GM12872 (cell line): ENCODE data around the gene LRFN3.

Experiments used
- TF ChIP-seq, protein P1 (sequence below): IDR thresholded peaks from 3 replicates; pipeline ENCODE4 v1.5.1; 2011; ENCODE audit warnings: low read depth, mild to moderate bottlenecking, low read length, moderate library complexity; ENCODE audit not compliant: insufficient read depth

LRFN3 gene

DNA sequence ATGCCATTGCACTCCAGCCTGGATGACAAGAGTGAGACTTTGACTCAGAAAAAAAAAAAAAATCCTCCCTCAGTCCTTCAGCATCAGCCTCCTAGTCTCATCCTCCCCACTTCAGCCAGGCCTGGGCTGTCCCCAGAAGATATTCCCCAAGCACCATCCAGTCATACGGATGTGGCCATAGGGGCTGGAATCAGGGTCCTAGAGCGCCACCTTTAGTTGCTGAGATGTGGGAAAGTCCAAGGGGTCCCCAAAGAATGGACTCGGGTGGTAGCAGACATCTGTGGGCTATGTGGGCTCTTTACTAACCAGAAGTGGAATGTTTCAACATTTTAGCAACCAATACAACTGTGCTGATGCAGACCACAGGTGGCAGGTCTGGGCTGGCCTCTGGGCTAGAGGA, 25.0 kb upstream of the LRFN3 start:
- TF ChIP-seq, protein P1, sequence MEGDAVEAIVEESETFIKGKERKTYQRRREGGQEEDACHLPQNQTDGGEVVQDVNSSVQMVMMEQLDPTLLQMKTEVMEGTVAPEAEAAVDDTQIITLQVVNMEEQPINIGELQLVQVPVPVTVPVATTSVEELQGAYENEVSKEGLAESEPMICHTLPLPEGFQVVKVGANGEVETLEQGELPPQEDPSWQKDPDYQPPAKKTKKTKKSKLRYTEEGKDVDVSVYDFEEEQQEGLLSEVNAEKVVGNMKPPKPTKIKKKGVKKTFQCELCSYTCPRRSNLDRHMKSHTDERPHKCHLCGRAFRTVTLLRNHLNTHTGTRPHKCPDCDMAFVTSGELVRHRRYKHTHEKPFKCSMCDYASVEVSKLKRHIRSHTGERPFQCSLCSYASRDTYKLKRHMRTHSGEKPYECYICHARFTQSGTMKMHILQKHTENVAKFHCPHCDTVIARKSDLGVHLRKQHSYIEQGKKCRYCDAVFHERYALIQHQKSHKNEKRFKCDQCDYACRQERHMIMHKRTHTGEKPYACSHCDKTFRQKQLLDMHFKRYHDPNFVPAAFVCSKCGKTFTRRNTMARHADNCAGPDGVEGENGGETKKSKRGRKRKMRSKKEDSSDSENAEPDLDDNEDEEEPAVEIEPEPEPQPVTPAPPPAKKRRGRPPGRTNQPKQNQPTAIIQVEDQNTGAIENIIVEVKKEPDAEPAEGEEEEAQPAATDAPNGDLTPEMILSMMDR = no peak

GRCh38 chr19:35911790-35912189, 24.4 kb upstream of the LRFN3 start:
- TF ChIP-seq, protein P1 = no peak

- TF ChIP-seq, protein P1 = no peak
Observed at GRCh38 chr19:35913589-35913988, 22.6 kb upstream of the LRFN3 start.

- TF ChIP-seq, protein P1 = no peak
Observed at GRCh38 chr19:35915443-35915842, 20.7 kb upstream of the LRFN3 start.

- TF ChIP-seq, protein P1 = no peak
Observed at GRCh38 chr19:35919306-35919705, 16.9 kb upstream of the LRFN3 start.

- TF ChIP-seq, protein P1 = no peak
Observed at GRCh38 chr19:35921012-35921411, 15.2 kb upstream of the LRFN3 start.

DNA sequence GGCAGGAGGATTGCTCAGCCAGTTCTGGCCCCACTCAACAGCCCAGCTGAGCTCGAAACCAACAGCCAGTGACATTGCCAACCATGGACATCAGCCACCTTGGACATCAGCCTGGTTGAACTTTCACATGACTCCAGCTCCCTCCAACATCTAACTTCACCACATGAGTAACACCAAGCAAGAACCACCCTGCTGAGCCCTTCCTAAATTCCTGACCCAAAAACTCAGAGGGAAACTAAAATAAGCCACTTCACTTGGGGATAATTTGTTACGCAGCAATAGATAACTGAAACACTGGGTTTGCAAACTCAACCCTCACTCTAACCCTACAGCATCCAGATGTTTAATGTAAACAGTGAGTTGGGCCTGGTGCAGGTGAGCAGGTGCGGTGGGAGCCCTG, 10.7 kb upstream of the LRFN3 start:
- TF ChIP-seq, protein P1 = no peak

DNA sequence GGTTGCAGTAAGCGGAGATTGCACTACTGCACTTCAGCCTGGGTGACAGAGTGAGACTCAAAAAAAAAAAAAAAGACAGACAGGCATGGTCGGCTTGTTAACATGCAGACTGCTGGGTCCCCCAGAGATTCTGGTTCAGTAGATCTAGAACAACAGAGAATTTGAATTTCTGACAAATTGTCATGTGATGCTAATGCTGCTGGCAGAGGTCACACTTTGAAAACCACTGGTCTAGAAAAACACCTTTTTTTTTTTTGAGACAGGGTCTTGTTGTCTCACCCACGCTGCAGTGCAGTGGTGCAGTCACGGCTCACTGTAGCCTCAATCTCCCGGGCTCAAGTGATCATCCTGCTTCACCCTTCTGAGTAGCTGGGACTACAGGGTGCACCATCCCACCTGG, 7.7 kb upstream of the LRFN3 start:
- TF ChIP-seq, protein P1 = no peak
